Measurements from ENCODE around the gene ZNF879.

ZNF879 gene

DNA sequence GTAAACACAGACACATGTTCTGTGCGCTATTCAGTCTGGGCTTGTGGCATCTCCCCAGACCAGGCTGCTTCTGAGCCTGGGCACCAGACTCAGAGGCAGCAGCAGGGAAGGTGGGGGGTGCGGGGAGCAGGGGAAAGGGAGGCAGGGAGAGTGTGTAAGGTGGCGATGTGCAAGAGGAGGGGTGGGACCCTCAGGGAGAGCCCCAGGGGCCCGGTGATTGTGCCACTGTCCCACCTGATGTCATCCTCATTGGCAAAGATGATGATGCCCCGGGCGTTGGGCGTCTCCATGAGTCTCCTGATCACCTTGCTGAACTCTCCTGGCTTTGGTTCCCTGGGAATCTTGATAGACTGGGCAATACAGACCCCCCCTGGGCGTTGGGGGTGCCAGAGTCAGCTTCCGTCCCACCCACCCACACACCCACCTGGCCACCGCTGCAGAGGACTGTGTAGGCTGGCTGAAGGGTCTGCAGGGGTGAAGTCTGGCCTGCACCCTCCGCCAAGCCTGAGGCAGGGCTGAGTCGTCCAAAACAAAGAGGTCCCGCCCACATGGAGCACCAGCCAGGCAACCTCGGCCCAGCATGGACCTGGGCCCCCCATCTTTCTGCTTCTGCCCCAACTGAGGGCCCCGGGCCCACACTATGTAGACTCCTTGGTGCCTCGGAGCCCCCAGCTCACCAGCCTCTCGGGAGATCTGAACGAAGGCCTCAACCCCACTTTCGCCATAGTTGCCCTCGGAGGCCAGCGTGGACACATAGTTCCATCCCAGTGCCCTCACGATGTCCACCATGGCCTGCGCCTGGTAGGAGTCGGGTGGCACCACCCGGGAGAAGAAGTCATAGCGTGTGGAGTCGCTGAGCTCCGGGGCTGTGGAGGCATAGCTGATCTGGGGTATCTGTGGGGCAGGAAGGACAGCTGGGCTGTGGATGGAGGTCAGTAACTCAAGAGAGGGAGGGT lies 32.1 kb upstream of the ZNF879 start:
- WGBS, 2 experiments, result 89% methylated on average over 28 of the region's 28 CpGs
- no peak overlapping the region for H3K4me3 ChIP-seq (ENCODE audit: insufficient read depth, low read depth, low read length)
- no peaks in the 10 kb centered on the region for H3K36me3 ChIP-seq (ENCODE audit: control insufficient read depth, insufficient read depth, low read length)
- H3K4me1 ChIP-seq (ENCODE audit: control insufficient read depth, insufficient read depth, low read length), result no peaks in the 10 kb centered on the region
- H3K27me3 ChIP-seq (ENCODE audit: control insufficient read depth, insufficient read depth, low read length, poor library complexity, severe bottlenecking), result peaks cover 40% of the 10 kb centered on the region
- peaks cover 6% of the 10 kb centered on the region for H3K9me3 ChIP-seq (ENCODE audit: control insufficient read depth, low read length)
- no peak overlapping the region for H3K27ac ChIP-seq (ENCODE audit: insufficient read depth, low read depth, low read length, poor library complexity, severe bottlenecking)

DNA sequence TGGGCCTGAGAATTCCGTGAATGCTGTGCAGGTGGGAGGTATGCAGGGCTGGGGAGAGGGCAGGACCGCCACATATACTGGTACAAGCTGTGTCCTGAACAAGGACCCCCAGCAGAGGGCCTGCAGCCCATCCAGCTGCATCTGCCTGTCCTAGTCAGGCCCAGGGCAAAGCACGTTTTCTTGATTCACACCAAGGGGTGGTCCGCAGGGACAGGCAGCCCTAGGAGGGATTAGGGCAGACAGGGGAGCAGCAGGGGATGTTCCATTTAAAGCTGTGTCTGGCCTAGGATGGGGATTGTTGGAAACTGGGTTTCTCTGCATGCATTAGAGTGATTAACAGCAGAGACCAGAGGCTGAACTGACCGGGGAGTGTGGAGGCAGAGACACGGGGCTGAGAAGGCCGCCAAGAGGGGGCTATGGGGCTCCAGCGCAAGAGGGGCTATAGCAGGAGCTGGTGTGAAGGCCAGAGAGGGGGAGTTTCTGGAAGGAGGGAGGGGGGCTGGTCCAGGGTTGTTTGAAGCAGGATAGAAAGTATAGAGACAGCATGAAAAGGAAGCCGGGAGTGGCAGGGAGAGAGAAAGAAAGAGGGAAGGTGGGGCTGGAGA lies 31.2 kb upstream of the ZNF879 start:
- WGBS, 2 experiments, result 65 to 71% methylated on average over 9 of the region's 9 CpGs
- Histone ChIP-seq H3K27me3 (ENCODE audit: control insufficient read depth, insufficient read depth, low read length, poor library complexity, severe bottlenecking) (peaks cover 49% of the 10 kb centered on the region), H3K4me1 (ENCODE audit: control insufficient read depth, insufficient read depth, low read length) (no peaks in the 10 kb centered on the region), H3K9me3 (ENCODE audit: control insufficient read depth, low read length) (peaks cover 6% of the 10 kb centered on the region), H3K4me3 (ENCODE audit: insufficient read depth, low read depth, low read length) (no peak overlapping the region), H3K27ac (ENCODE audit: insufficient read depth, low read depth, low read length, poor library complexity, severe bottlenecking) (no peak overlapping the region), H3K36me3 (ENCODE audit: control insufficient read depth, insufficient read depth, low read length) (no peaks in the 10 kb centered on the region)

DNA sequence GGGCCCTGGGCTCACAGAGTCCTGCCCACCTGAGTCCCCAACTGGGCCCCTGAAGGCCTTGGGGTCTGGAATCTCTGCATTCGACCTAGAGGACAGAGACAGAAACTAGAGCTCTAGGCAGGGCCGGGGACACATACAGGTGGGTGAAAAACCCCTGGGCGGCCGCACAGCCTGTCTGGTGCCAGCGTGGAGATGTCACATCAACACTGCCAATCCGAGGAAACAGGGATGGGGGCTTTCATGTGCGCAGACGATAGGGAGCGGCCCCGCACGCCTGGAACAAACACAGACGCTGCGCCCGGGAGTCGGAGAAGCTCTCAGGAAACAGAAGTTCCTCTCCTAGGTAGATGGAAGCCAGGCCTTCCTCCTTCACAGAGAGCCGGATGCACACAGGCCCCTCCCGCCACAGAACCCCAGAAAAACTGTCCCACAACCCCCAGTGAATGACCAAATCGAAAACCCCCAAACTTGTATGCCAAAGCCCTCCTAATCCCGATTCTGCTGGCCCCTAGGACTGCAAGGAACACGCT lies 30.3 kb upstream of the ZNF879 start:
- Histone ChIP-seq H3K4me3 (ENCODE audit: insufficient read depth, low read depth, low read length) (no peak overlapping the region), H3K27ac (ENCODE audit: insufficient read depth, low read depth, low read length, poor library complexity, severe bottlenecking) (no peak overlapping the region), H3K36me3 (ENCODE audit: control insufficient read depth, insufficient read depth, low read length) (no peaks in the 10 kb centered on the region), H3K9me3 (ENCODE audit: control insufficient read depth, low read length) (peaks cover 5% of the 10 kb centered on the region), H3K27me3 (ENCODE audit: control insufficient read depth, insufficient read depth, low read length, poor library complexity, severe bottlenecking) (peaks cover 49% of the 10 kb centered on the region), H3K4me1 (ENCODE audit: control insufficient read depth, insufficient read depth, low read length) (no peaks in the 10 kb centered on the region)
- WGBS, 2 experiments, result 87 to 89% methylated on average over 20 of the region's 20 CpGs

DNA sequence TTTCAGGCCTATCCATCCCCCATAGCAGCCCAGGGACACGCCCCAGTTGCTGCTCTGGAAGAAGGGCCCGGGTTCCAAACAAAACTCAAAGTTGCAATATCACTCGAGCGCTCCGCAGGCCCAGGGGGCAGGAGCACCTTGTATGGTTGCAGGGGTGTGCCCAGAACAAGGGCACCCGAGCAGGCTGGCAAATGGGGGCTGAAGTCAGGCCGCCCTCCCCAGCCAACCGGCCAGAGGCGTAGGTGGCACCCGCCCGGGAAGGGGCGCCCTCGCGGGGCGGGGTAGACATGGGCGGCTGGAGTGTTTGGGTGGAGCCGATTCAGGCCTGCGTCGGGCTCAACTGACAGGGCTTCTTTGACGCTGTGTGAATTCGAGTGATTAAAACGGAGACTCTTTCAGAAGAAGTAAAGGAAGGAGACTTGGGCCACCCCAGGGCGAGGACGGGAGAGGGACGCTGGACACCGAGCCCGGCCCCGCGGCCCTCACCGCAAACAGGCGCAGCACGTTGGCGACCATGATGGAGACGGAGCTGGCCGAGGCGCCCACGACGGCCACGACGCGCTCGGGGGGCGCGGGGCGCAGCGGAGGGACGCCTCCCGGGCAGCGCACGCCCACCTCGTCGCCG lies 29.5 kb upstream of the ZNF879 start:
- Histone ChIP-seq H3K4me3 (ENCODE audit: insufficient read depth, low read depth, low read length) (no peak overlapping the region), H3K4me1 (ENCODE audit: control insufficient read depth, insufficient read depth, low read length) (no peaks in the 10 kb centered on the region), H3K9me3 (ENCODE audit: control insufficient read depth, low read length) (peaks cover 4% of the 10 kb centered on the region), H3K27me3 (ENCODE audit: control insufficient read depth, insufficient read depth, low read length, poor library complexity, severe bottlenecking) (peaks cover 49% of the 10 kb centered on the region), H3K27ac (ENCODE audit: insufficient read depth, low read depth, low read length, poor library complexity, severe bottlenecking) (no peak overlapping the region), H3K36me3 (ENCODE audit: control insufficient read depth, insufficient read depth, low read length) (no peaks in the 10 kb centered on the region)
- 55 to 56% methylated on average over 53 of the region's 53 CpGs for WGBS, 2 experiments

DNA sequence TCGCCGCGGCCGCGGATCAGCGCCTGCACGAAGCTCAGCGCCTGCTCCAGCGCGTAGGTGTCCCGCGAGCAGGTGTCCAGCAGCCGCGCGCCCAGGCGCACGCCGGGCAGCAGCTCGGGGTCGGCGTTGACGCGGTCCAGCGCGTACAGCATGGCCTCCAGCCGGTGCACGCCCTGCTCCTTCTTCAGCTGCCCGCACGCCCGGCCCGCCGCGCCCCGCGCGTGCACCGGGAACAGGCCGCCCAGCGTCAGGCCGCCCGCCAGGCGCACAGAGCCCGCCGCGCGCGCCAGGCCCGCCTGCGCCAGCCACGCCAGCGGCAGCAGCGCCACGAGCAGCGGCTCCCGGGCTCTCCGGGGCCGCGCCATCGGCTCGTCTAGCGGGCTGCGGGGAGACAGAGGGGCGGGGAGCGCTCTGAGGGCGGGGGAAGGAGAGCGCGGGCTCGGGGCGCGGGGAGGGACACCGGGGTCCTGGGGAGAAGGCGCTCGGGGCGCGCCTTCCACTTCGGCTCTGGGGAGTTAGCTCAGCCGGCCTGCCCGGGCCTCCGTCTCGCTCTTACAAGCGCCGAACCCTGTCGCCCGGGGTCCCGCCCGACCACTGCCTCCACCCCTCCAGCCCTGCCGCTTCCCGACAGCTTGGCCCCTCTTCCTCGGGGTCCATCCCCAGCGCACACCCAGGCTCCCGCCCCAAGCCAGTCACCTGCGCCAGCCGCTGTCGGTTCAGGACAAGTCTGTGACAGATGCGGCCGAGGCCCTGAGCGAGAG lies 28.8 kb upstream of the ZNF879 start, which contains the start of gene GRM6:
Gene GRM6, minus strand, starts transcription at position 741 of the 761 bp plus-strand sequence. Its CDS starts 376 bp downstream, at position 365.
- Histone ChIP-seq H3K4me3 (ENCODE audit: insufficient read depth, low read depth, low read length) (peak within 1 kb of the TSS; percentile 8), H3K4me1 (ENCODE audit: control insufficient read depth, insufficient read depth, low read length) (no peaks in the 10 kb centered on the region), H3K36me3 (ENCODE audit: control insufficient read depth, insufficient read depth, low read length) (no peaks in the 10 kb centered on the region), H3K27me3 (ENCODE audit: control insufficient read depth, insufficient read depth, low read length, poor library complexity, severe bottlenecking) (peaks cover 49% of the 10 kb centered on the region), H3K27ac (ENCODE audit: insufficient read depth, low read depth, low read length, poor library complexity, severe bottlenecking) (no peak within 1 kb of the TSS), H3K9me3 (ENCODE audit: control insufficient read depth, low read length) (peaks cover 4% of the 10 kb centered on the region)
- 8 to 10% methylated on average over 97 of the region's 97 CpGs for WGBS, 2 experiments

DNA sequence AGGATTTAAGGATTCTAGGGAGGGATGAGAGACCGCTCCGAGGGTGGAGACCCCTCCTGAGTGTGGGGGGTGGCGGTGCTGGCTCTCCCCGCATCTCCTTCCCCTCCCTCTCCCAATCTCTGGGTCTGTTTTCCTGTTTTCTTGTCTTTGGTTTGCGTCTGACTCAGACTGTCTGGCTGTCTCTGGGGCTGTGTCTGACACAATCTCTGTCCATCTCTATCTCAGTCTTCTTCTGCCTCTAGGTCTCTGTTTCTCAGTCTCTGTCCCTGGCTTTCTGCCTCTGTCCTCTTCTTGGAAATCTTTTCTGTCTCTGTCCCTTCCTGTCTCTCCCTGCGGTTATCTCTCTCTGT lies 28.3 kb upstream of the ZNF879 start:
- H3K9me3 ChIP-seq (ENCODE audit: control insufficient read depth, low read length), result peaks cover 4% of the 10 kb centered on the region
- H3K27me3 ChIP-seq (ENCODE audit: control insufficient read depth, insufficient read depth, low read length, poor library complexity, severe bottlenecking), result peaks cover 49% of the 10 kb centered on the region
- WGBS, 2 experiments, result 34 to 37% methylated on average over 6 of the region's 6 CpGs
- no peaks in the 10 kb centered on the region for H3K4me1 ChIP-seq (ENCODE audit: control insufficient read depth, insufficient read depth, low read length)
- peak overlapping the region; percentile 8 for H3K4me3 ChIP-seq (ENCODE audit: insufficient read depth, low read depth, low read length)
- no peaks in the 10 kb centered on the region for H3K36me3 ChIP-seq (ENCODE audit: control insufficient read depth, insufficient read depth, low read length)
- H3K27ac ChIP-seq (ENCODE audit: insufficient read depth, low read depth, low read length, poor library complexity, severe bottlenecking), result no peak overlapping the region

DNA sequence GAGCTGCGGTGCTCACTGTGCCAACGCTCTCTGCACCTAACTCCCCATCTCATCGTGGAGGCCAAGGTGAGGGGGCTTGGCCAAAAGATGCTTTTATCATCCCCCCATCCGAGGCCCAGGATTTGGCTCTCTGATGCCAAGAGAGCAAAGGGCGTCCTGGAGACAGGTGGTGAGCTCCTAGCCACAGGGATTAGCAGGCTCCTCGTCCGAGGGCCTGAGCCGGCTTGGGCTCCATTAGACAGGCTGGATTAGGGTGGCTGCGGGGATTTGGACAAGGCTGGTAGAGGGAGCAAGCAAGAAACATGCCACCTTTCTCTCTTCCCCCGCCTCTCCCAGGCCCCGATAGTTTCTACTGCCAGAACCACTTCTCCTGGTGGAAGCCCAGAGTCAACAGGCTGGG lies 27.4 kb upstream of the ZNF879 start:
- H3K27me3 ChIP-seq (ENCODE audit: control insufficient read depth, insufficient read depth, low read length, poor library complexity, severe bottlenecking), result peaks cover 49% of the 10 kb centered on the region
- H3K9me3 ChIP-seq (ENCODE audit: control insufficient read depth, low read length), result peaks cover 4% of the 10 kb centered on the region
- H3K36me3 ChIP-seq (ENCODE audit: control insufficient read depth, insufficient read depth, low read length), result no peaks in the 10 kb centered on the region

DNA sequence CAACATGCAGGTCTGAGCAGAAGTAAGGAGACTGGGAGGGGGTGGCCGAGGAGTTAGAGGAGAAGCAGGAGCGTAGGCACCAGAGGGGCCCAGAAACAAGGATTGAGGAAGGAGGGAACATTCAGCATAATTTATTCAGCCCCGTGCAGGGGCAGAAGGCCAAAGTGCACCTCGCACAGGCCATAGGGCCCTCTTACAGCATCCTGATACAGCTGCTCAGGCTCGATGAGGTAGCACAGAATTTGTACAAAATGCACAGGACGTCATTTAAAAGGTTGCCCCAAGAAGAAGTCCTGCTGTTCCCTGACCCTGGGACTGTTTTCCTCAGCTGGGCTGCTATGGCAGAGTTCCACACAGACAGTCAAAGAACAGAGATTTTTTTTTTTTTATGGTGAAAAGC lies 26.4 kb upstream of the ZNF879 start:
- no peaks in the 10 kb centered on the region for H3K36me3 ChIP-seq (ENCODE audit: control insufficient read depth, insufficient read depth, low read length)
- H3K4me3 ChIP-seq (ENCODE audit: insufficient read depth, low read depth, low read length), result no peak overlapping the region
- no peak overlapping the region for H3K27ac ChIP-seq (ENCODE audit: insufficient read depth, low read depth, low read length, poor library complexity, severe bottlenecking)
- H3K9me3 ChIP-seq (ENCODE audit: control insufficient read depth, low read length), result no peaks in the 10 kb centered on the region
- H3K4me1 ChIP-seq (ENCODE audit: control insufficient read depth, insufficient read depth, low read length), result no peaks in the 10 kb centered on the region
- 79 to 83% methylated on average over 6 of the region's 6 CpGs for WGBS, 2 experiments
- H3K27me3 ChIP-seq (ENCODE audit: control insufficient read depth, insufficient read depth, low read length, poor library complexity, severe bottlenecking), result peaks cover 49% of the 10 kb centered on the region

More for the DNA sequence above, 27.4 kb upstream of the ZNF879 start:
- Histone ChIP-seq H3K4me3 (ENCODE audit: insufficient read depth, low read depth, low read length) (no peak overlapping the region), H3K27ac (ENCODE audit: insufficient read depth, low read depth, low read length, poor library complexity, severe bottlenecking) (no peak overlapping the region), H3K4me1 (ENCODE audit: control insufficient read depth, insufficient read depth, low read length) (no peaks in the 10 kb centered on the region)
- WGBS, 2 experiments, result 81% methylated on average over 11 of the region's 11 CpGs

DNA sequence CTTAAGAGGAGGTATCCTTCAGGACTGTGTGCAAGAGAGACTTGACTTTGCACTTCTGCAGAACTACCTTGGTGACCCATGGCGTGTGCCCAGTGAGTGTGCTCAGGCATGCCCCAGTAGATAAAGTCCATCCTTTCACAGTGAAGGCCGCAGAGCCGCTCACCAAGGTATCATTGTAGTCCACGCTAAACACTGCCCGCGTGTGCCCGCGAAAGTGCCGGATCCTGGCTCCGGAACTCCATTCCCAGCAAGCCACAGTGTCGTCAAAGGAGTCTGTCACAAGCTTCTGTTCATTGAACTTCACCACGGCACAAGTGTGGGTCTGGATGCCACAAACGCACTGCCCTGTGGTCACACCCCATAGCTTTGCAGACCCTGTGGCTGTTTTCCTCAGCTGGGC lies 25.2 kb upstream of the ZNF879 start:
- Histone ChIP-seq H3K9me3 (ENCODE audit: control insufficient read depth, low read length) (no peaks in the 10 kb centered on the region), H3K4me1 (ENCODE audit: control insufficient read depth, insufficient read depth, low read length) (no peaks in the 10 kb centered on the region), H3K27me3 (ENCODE audit: control insufficient read depth, insufficient read depth, low read length, poor library complexity, severe bottlenecking) (peaks cover 39% of the 10 kb centered on the region), H3K36me3 (ENCODE audit: control insufficient read depth, insufficient read depth, low read length) (no peaks in the 10 kb centered on the region), H3K4me3 (ENCODE audit: insufficient read depth, low read depth, low read length) (no peak overlapping the region), H3K27ac (ENCODE audit: insufficient read depth, low read depth, low read length, poor library complexity, severe bottlenecking) (no peak overlapping the region)
- WGBS, 2 experiments, result 91 to 94% methylated on average over 13 of the region's 13 CpGs
